Stimulated activated CD4-positive, alpha-beta T cell treated with anti-CD3 and anti-CD28 coated beads, Interleukin-1b, Interleukin-23, amount 100 ng/mL, for 4 hours (primary cell): ENCODE measurements around the gene PTPN6.

Experiments
- DNase-seq, 2 donors: peaks; one replicate each; pipeline ENCODE4 v3.0.0-alpha.2; 2020; ENCODE audit warnings: low read depth in 2 of 2

PTPN6 gene

DNA sequence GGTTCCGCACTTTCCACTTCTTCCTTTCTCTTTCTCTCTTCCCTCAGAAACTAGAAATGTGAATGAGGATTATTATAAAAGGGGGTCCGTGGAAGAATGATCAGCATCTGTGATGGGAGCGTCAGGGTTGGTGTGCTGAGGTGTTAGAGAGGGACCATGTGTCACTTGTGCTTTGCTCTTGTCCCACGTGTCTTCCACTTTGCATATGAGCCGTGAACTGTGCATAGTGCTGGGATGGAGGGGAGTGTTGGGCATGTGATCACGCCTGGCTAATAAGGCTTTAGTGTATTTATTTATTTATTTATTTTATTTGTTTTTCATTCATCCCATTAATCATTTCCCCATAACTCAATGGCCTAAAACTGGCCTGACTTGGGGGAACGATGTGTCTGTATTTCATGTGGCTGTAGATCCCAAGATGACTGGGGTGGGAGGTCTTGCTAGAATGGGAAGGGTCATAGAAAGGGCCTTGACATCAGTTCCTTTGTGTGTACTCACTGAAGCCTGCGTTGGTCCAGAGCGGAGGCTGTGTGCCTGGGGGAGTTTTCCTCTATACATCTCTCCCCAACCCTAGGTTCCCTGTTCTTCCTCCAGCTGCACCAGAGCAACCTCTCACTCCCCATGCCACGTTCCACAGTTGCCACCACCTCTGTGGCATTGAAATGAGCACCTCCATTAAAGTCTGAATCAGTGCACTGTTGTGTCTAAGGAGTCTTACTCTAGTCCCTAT, 28.0 kb upstream of the PTPN6 start:
- no peak for DNase-seq

DNA sequence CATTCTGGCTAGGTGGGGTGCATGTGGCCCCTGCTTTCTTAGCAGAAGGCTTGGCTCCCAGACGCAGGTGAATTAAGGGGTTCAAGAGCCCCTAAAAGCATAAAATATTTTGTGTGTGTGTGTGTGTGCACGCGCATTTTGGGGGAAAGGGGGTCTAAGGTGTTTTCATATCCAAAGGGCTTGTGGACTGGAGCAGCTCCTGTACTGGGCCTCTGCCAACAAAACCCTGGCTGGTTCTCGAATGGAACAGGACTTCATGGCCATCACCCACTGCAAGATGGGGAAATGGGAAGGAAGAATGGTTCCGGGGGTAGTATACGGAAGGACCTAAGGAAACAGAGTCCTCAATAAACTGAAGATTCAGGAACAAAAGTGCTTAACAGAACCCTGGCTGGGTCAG, 27.3 kb upstream of the PTPN6 start:
- DNase-seq: no peak

DNA sequence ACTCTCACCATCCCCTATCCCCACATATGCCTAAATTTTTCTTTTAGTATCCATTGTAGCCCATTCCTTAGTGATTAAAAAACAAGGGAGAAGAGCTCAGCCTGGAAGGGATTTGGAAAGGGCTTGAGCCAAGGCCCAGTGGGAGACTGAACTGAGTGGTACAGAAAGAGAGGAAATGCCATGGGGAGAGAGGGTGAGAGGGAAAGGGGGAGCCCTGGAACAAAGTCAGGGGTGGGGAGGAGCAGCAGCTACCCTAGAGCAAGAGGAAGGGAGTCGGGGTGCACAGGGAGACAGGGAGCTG, 26.0 kb upstream of the PTPN6 start:
- DNase-seq: no peak

DNA sequence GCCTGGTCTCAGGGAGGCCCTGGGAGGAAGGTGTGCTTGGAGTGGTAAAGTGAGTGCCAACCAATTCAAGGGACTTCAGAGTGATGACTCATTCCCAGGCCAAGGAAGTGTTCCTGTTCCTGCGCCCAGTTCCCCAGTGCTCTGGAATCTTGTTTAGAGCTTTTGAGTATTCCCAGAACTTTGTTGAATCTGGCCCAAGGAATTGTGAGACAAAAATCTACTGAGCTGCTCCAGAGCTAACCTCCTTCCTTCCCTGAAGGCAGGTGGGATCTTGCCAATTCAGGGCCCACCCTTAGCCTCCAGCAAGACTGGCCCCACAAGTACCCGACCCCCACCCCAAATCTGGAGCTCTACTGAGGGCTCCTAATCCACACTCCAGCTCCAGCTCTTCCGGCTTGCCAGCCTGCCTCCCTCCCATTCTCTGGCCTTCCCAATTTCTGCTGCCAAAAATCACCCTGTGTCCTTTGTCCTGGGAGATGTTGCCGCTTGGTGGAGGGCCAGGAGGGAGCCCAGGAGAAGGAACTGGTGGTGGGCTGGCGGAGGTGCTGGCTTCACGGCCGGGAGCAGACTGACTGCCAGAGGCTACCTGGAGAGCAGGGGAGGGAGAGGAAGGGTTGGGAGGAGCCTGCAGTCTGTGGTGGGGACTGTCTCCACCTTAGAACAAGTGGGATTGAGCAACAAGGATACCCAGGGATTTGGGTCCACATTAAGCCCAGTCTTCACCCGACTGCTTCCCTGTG, 25.4 kb upstream of the PTPN6 start:
- DNase-seq: no peak

DNA sequence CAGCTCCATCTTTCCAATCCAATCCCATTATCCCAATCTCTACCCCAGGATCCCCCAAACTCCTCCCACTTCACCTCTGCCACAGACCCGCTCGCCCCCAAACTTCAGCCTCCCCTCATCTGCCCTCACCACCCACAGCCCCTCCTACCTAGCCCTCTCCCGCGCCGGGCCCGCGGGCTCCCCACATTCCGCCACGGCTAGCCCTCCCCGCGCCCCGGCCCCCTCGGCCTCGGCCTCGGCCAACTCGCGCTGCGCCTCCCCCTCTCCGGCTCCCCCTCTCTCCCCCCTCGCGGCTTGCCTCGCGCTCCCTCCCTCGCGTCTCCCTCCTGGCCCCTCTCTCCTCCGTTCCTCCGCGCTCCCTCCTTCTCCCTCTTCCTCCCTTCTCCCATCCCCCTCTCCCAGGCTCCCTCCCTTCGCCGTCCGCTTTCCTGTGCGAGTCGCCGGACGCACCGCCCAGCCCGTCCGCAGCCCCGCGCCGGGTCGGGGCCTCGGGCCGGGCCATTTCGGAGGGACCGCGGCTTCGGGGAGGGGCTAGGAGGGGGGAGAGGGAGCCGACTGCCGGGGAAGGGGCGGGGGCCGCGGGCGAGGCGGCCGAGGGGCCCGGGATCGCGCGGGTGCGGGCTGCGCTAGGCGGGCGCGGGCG, 23.7 kb upstream of the PTPN6 start, which contains the start of gene ATN1:
ATN1 (plus strand) TSS at position 581 of the 643 bp plus-strand sequence. CDS start 6,043 bp downstream, outside the sequence.
- DNase-seq: peak in 1 of 2 donors; percentile 50

DNA sequence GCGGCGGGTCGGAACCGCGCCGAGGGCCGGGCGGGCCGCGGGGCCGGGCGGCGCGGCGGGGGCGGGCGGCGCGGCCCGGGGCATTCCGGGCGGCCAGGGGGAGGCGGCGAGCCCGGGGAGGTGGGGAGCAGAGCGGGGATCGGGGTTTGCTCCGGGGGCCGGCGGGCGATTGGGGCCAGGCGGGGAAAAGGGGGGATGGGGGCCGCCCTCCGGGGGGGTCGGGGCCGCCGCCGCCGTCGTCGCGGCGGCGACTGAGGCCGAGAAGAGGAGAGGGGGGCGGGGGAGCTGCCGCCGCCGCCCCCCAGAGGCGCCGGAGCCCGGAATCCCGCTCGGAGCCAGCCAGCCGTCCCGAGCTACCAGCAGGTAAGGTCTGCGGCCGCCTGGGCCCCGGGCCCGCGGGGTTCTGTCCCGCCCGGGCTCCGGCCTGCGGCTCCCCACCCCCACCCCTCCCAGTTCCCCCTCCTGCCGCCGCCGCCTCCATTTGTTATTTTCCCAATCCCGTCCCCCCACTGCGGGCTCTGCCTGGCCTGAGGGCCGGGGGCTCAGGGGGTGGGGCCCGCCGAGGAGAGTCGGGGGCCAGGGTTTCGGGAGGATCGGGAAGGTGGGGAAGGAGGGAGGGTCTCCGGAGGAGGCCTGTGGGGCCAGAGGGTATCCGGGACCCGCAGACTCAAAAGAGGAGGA, 23.0 kb upstream of the PTPN6 start:
- DNase-seq: no peak

DNA sequence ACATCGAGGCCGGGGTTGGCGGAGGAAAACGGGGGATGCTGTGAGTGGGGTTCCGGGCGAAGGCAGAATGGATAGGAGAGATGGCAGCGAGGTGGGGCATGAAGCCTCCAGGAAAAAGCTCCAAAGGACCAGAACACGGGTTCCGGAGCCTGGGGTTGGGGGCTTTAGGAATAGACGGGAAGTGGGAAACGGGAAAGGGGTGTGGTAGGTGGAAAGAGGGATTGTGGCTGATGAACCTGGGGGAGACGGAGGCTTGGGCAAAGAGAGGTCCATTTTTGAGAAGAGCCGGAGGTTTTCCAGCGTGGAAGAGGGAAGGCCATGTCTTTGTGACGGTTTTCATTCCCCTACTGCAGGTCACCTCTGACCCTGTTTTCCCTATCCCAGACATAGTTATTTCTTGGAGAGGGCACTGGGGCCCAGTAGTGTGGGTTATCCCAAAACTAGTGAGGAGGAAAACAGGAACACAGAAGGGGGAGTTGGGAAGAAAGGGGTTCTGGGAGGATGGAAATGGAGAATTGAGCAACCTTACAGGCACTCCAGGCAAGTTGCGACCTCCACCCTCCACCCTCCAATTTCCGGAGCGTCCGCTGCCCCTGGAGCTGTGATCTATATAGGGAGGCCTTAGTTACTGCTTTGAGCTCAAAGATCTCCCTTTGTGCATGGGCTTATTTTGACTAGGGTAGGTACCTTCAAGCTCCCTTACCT, 22.3 kb upstream of the PTPN6 start:
- DNase-seq: no peak

DNA sequence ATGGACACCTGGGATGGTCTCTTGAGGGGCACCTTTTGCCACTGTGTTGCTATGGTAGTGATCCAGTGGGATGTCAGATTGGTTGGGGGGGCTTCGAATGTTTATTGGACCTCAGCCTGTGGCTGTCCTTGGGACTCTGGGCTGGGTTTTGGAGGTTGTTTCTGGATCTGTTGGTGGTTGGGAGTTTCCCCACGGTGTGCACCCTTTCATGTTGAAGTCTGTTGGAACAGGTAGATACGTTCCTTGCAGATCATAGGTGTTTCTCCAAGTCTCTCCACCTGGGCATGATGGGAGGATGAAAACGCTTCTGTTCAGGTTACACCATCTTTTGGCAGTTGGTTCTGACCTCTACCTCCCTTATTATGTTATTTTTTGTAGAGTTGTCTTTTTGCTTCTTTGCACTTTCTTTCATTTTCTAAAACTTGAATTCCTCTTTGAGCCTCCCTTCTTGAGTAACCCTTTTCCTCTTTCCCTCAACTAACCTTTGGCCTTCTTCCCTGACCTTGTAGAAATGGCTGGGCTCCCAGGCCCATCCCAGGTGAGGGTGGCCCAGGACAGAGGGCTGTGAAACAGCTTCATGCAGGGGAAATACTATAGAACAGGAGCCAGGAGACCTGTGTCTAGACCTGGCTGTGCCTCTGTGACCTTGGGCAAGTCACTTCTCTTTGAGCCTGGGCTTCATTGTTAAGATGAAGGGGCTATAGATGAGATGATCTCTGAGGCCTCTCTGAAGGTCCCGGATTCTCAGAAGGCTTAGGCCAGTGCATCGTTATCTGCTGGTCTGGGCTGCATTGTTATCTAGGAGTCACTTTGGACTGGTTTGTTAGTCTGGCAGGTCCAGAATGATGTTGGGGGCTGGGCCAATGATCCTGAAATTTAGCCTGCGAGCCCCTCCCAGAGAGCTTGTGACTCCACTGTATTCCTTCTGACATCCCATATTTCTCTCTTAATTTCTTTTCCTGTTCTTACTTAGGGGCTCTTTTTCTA, 21.4 kb upstream of the PTPN6 start:
- DNase-seq: no peak

DNA sequence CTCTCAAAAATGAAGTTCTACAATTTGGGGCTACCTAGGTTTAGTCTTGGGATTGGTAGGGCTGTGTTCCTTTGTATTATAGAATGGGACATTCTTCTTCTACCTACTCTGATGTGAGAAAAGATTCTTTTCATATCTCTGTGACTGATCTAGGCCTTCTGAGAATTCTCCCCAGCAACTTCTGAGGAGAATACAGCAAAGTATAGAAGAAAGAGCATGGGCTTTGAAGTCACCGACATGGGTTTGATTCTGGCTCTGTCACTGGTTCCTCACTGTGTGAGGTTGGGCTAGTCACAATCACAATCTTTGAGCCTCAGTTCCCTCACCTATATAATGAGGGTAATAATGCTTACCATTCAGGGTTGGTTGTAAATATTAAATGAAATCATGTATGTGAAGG, 18.4 kb upstream of the PTPN6 start:
- DNase-seq: no peak

DNA sequence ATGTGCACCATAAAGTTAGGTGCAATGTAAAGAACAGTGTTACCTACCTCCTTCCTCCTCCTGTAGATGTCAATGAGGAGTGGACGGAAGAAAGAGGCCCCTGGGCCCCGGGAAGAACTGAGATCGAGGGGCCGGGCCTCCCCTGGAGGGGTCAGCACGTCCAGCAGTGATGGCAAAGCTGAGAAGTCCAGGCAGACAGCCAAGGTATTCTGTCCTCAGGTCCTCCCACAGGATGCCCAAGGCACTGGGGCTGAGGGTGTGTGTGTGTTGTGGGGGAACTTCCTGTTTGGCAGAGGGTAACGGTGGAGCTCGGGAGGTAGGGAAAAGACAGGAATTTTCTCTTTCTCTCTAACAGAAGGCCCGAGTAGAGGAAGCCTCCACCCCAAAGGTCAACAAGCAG, 17.0 kb upstream of the PTPN6 start:
- no peak for DNase-seq

DNA sequence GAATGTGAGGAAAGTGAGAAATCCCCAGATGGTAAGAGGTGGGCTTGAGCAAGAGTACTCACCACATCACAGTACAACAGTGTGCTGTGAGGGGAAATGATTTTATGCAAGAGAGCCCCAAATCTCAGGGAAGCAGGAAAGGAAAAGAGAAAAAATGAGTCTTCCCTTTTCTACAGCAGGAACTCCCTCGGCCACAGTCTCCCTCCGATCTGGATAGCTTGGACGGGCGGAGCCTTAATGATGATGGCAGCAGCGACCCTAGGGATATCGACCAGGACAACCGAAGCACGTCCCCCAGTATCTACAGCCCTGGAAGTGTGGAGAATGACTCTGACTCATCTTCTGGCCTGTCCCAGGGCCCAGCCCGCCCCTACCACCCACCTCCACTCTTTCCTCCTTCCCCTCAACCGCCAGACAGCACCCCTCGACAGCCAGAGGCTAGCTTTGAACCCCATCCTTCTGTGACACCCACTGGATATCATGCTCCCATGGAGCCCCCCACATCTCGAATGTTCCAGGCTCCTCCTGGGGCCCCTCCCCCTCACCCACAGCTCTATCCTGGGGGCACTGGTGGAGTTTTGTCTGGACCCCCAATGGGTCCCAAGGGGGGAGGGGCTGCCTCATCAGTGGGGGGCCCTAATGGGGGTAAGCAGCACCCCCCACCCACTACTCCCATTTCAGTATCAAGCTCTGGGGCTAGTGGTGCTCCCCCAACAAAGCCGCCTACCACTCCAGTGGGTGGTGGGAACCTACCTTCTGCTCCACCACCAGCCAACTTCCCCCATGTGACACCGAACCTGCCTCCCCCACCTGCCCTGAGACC, 15.6 kb upstream of the PTPN6 start:
- DNase-seq: no peak

DNA sequence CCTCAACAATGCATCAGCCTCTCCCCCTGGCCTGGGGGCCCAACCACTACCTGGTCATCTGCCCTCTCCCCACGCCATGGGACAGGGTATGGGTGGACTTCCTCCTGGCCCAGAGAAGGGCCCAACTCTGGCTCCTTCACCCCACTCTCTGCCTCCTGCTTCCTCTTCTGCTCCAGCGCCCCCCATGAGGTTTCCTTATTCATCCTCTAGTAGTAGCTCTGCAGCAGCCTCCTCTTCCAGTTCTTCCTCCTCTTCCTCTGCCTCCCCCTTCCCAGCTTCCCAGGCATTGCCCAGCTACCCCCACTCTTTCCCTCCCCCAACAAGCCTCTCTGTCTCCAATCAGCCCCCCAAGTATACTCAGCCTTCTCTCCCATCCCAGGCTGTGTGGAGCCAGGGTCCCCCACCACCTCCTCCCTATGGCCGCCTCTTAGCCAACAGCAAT, 14.9 kb upstream of the PTPN6 start:
- DNase-seq: no peak

DNA sequence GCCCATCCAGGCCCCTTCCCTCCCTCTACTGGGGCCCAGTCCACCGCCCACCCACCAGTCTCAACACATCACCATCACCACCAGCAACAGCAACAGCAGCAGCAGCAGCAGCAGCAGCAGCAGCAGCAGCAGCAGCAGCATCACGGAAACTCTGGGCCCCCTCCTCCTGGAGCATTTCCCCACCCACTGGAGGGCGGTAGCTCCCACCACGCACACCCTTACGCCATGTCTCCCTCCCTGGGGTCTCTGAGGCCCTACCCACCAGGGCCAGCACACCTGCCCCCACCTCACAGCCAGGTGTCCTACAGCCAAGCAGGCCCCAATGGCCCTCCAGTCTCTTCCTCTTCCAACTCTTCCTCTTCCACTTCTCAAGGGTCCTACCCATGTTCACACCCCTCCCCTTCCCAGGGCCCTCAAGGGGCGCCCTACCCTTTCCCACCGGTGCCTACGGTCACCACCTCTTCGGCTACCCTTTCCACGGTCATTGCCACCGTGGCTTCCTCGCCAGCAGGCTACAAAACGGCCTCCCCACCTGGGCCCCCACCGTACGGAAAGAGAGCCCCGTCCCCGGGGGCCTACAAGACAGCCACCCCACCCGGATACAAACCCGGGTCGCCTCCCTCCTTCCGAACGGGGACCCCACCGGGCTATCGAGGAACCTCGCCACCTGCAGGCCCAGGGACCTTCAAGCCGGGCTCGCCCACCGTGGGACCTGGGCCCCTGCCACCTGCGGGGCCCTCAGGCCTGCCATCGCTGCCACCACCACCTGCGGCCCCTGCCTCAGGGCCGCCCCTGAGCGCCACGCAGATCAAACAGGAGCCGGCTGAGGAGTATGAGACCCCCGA, 14.3 kb upstream of the PTPN6 start:
- DNase-seq: peak; percentile 56 to 63

DNA sequence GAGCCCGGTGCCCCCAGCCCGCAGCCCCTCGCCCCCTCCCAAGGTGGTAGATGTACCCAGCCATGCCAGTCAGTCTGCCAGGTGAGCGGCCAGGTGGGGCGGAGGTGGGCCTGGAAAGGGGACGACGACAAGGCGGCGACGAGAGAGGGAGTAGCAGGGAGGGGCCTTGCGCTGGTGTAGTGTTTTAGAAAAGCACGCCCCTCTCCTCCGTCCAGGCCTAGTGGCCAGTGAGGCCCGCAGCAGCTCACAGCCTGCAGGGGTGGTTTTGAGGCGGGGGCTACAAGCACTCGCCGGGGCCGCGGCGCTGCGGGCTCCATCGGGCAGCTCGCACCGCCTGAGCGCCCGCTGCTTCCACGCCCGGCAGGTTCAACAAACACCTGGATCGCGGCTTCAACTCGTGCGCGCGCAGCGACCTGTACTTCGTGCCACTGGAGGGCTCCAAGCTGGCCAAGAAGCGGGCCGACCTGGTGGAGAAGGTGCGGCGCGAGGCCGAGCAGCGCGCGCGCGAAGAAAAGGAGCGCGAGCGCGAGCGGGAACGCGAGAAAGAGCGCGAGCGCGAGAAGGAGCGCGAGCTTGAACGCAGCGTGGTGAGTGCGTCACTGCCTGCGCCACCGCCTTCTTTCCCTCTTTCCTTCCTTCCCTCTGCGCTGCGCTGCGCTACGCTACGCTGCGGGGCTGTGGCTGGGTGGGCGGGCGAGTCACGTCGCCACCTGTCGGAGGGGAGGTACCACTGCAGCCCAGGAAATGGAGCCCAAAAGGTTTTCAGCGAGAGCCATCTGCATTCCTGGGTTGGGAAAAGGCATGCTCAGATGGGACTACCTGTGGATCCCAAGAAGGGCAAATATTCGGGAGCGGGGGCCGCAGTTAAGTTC, 13.4 kb upstream of the PTPN6 start:
- DNase-seq: peak; percentile 85 to 91

DNA sequence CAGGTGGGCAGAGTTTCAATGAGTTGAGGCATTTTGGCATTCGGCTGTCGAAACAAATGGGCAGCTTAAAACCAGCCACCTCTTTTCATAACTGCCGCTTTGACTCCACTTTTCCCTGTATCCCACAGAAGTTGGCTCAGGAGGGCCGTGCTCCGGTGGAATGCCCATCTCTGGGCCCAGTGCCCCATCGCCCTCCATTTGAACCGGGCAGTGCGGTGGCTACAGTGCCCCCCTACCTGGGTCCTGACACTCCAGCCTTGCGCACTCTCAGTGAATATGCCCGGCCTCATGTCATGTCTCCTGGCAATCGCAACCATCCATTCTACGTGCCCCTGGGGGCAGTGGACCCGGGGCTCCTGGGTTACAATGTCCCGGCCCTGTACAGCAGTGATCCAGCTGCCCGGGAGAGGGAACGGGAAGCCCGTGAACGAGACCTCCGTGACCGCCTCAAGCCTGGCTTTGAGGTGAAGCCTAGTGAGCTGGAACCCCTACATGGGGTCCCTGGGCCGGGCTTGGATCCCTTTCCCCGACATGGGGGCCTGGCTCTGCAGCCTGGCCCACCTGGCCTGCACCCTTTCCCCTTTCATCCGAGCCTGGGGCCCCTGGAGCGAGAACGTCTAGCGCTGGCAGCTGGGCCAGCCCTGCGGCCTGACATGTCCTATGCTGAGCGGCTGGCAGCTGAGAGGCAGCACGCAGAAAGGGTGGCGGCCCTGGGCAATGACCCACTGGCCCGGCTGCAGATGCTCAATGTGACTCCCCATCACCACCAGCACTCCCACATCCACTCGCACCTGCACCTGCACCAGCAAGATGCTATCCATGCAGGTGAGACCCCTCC, 12.6 kb upstream of the PTPN6 start:
- no peak for DNase-seq

DNA sequence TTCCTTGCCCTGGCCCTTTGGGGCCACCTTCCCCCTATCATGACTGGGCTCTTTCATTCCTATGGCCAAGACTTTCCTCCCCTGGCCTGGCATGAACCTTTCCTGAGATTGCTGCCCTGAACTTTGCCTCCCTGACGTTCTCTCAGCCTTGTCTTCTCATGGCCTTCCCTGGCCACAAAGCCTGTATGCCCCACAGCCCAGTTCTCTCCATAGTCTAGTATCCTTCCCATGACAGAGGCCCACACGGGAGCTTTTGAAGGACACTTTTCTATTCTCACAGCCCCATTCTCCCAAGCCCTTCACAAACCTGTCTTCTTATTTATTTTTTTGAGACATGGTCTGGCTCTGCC, 12.0 kb upstream of the PTPN6 start:
- no peak for DNase-seq

DNA sequence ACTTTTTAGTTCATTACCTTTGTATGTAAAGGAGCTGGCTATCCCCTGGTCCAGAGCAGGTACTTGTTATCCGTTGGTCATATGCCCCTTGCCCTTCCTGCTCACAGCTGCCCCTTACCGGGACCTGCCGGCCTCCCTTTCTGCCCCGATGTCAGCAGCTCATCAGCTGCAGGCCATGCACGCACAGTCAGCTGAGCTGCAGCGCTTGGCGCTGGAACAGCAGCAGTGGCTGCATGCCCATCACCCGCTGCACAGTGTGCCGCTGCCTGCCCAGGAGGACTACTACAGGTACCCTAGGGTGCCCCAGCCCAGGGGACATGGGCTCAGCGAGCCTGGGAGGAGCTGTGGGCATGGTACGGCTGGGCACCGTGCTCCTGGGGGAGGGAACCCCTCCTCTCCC, 9.9 kb upstream of the PTPN6 start:
- DNase-seq: no peak
